ENCODE data around the gene SVIL. TPM values are rescaled to one million over a fixed set of nuclear protein-coding genes. Genes with fewer than 3 reads are reported as not detected.

SVIL gene
- total RNA-seq, 2 donors from 2014 or later = 12.2 to 14.2 TPM

DNA sequence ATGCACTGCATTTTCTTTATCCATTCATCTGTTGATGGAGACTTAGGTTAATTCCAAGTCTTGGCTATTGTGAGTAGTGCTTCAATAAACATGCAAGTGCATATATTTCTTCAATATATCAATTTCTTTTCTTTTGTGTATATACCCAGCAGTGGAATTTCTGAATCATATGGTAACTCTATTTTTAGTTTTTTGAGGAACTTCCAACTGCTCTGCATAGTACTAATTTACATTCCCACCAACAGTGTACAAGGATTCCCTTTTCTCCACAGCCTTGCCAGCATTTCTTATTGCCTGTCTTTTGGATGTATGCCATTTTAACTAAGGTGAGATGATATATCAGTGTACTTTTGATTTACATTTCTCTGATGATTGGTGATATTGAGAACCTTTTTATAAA is 200.7 kb downstream of the SVIL start:
- H3K4me1 Mint-ChIP-seq (ENCODE audit: low read depth) = peaks cover 4% of the 10 kb centered on the region
- DNase-seq = no peak
- ATAC-seq (replicated peaks in 1 of 2) = no peak
- H3K27ac Mint-ChIP-seq = no peak overlapping the region
- H3K36me3 Mint-ChIP-seq (ENCODE audit: insufficient read depth in 2 of 2) = peaks cover 12 to 28% of the 10 kb centered on the region in 2 donors
- H3K4me3 Mint-ChIP-seq = no peak overlapping the region
- no peaks in the 10 kb centered on the region for H3K27me3 Mint-ChIP-seq (ENCODE audit: low read depth)
- peaks cover 7 to 14% of the 10 kb centered on the region in 2 donors for H3K9me3 Mint-ChIP-seq

- peak in 1 of 2 donors; percentile 9 for ATAC-seq (replicated peaks in 1 of 2)
These were observed 203.1 kb downstream of the SVIL start for GRCh38 chr10:29431711-29432110.

DNA sequence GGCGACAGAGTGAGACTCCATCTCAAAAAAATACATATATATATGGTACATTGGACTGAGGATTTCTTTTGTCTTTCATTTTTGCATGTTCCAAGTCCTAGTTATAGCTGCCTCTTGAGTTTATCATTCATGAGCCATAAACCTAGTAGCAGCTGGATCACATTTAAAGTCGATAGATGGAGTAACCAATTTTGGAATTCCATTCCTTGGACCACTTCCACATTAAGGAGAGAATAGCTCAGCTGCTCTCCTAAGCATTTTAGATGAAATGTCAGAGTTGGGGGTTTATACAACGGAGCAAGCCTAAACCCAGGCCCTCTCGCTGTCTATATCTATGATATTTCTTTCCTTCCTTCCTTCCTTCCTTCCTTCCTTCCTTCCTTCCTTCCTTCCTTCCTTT is 204.7 kb downstream of the SVIL start:
- Mint-ChIP-seq H3K9me3 (peaks cover 0 to 2% of the 10 kb centered on the region in 2 donors), H3K36me3 (ENCODE audit: insufficient read depth in 2 of 2) (peaks cover 0 to 1% of the 10 kb centered on the region in 2 donors), H3K4me1 (ENCODE audit: low read depth) (peaks cover 4% of the 10 kb centered on the region), H3K27ac (no peak overlapping the region), H3K27me3 (ENCODE audit: low read depth) (no peaks in the 10 kb centered on the region), H3K4me3 (no peak overlapping the region)
- no peak for DNase-seq
- ATAC-seq (replicated peaks in 1 of 2) = no peak

More at GRCh38 chr10:29431711-29432110, 203.1 kb downstream of the SVIL start:
- Mint-ChIP-seq H3K9me3 (peaks cover 3 to 4% of the 10 kb centered on the region in 2 donors), H3K4me3 (no peak overlapping the region), H3K27ac (no peak overlapping the region), H3K36me3 (ENCODE audit: insufficient read depth in 2 of 2) (peaks cover 1 to 10% of the 10 kb centered on the region in 2 donors), H3K4me1 (ENCODE audit: low read depth) (peaks cover 4% of the 10 kb centered on the region), H3K27me3 (ENCODE audit: low read depth) (no peaks in the 10 kb centered on the region)
- no peak for DNase-seq

- no peaks in the 10 kb centered on the region for H3K4me1 Mint-ChIP-seq (ENCODE audit: low read depth)
- H3K9me3 Mint-ChIP-seq = no peaks in the 10 kb centered on the region
- peaks cover 1 to 2% of the 10 kb centered on the region in 2 donors for H3K36me3 Mint-ChIP-seq (ENCODE audit: insufficient read depth in 2 of 2)
- H3K27me3 Mint-ChIP-seq (ENCODE audit: low read depth) = no peaks in the 10 kb centered on the region
- ATAC-seq (replicated peaks in 1 of 2) (no peak), DNase-seq (no peak)
- H3K27ac Mint-ChIP-seq = no peak overlapping the region
- no peak overlapping the region for H3K4me3 Mint-ChIP-seq
These were observed 206.3 kb downstream of the SVIL start for GRCh38 chr10:29428486-29428885.

- peaks cover 1 to 2% of the 10 kb centered on the region in 2 donors for H3K36me3 Mint-ChIP-seq (ENCODE audit: insufficient read depth in 2 of 2)
- H3K27ac Mint-ChIP-seq = peak overlapping the region; percentile 5
- H3K27me3 Mint-ChIP-seq (ENCODE audit: low read depth) = no peaks in the 10 kb centered on the region
- no peaks in the 10 kb centered on the region for H3K9me3 Mint-ChIP-seq
- ATAC-seq (replicated peaks in 1 of 2) (no peak), DNase-seq (no peak)
- no peak overlapping the region for H3K4me3 Mint-ChIP-seq
- H3K4me1 Mint-ChIP-seq (ENCODE audit: low read depth) = no peaks in the 10 kb centered on the region
These were observed 207.1 kb downstream of the SVIL start for GRCh38 chr10:29427667-29428066.

GRCh38 chr10:29426420-29426819 is 208.4 kb downstream of the SVIL start:
- ATAC-seq (replicated peaks in 1 of 2) (no peak), DNase-seq (no peak)
- Mint-ChIP-seq H3K4me1 (ENCODE audit: low read depth) (no peaks in the 10 kb centered on the region), H3K27ac (no peak overlapping the region), H3K27me3 (ENCODE audit: low read depth) (no peaks in the 10 kb centered on the region), H3K4me3 (no peak overlapping the region), H3K36me3 (ENCODE audit: insufficient read depth in 2 of 2) (peaks cover 1 to 5% of the 10 kb centered on the region in 2 donors), H3K9me3 (no peaks in the 10 kb centered on the region)

DNA sequence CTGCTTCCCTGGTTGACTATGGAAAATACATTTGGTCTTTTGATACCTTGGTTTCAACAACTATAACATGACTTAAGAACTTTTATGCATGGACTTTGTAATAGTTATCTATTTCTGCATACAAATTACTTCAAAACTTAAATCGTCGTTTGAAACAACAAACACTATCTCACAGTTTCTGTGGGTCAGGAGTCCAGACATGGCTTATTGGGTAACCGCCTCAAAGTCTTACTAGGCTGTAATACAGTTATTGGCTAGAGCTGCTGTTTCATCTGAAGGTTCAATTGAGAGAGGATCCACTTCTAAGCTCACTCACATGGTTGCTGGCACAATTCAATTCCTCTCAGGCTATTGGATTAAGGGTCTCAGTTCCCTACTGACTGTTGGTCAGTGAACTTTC is 210.8 kb downstream of the SVIL start:
- DNase-seq (no peak), ATAC-seq (replicated peaks in 1 of 2) (no peak)
- Mint-ChIP-seq H3K4me1 (ENCODE audit: low read depth) (no peaks in the 10 kb centered on the region), H3K9me3 (no peaks in the 10 kb centered on the region), H3K27ac (no peak overlapping the region), H3K4me3 (no peak overlapping the region), H3K36me3 (ENCODE audit: insufficient read depth in 2 of 2) (peaks cover 1 to 9% of the 10 kb centered on the region in 2 donors), H3K27me3 (ENCODE audit: low read depth) (no peaks in the 10 kb centered on the region)

DNA sequence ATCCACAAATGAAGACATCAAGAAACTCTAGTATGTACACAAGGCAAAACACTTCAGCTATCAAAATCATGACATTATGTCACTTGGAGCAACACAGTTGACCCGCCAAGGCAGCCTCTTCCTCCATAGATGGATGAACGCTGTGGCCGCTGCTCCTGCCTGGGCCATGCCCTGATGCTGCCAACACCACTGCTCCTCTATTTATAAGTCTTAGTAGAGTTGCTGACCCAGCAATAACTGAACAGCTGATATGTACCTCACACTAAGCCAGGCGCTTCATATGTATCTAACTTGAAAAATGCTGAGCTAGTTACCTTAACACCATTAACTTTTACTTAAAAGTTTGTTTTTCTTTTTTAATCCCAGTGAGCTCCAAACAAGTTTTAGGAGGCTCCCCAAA is 214.0 kb downstream of the SVIL start:
- H3K9me3 Mint-ChIP-seq = no peaks in the 10 kb centered on the region

GRCh38 chr10:29417324-29417723 is 217.4 kb downstream of the SVIL start:
- H3K9me3 Mint-ChIP-seq = no peaks in the 10 kb centered on the region
- ATAC-seq (replicated peaks in 1 of 2) (no peak), DNase-seq (no peak)
- H3K4me3 Mint-ChIP-seq = no peak overlapping the region
- no peak overlapping the region for H3K27ac Mint-ChIP-seq
- H3K27me3 Mint-ChIP-seq (ENCODE audit: low read depth) = no peaks in the 10 kb centered on the region
- peaks cover 12% of the 10 kb centered on the region for H3K4me1 Mint-ChIP-seq (ENCODE audit: low read depth)
- peaks cover 0 to 9% of the 10 kb centered on the region in 2 donors for H3K36me3 Mint-ChIP-seq (ENCODE audit: insufficient read depth in 2 of 2)

More for the DNA sequence above, 214.0 kb downstream of the SVIL start:
- ATAC-seq (replicated peaks in 1 of 2) = no peak
- Mint-ChIP-seq H3K27me3 (ENCODE audit: low read depth) (no peaks in the 10 kb centered on the region), H3K4me1 (ENCODE audit: low read depth) (no peaks in the 10 kb centered on the region), H3K36me3 (ENCODE audit: insufficient read depth in 2 of 2) (peaks cover 1 to 10% of the 10 kb centered on the region in 2 donors), H3K27ac (no peak overlapping the region), H3K4me3 (no peak overlapping the region)
- DNase-seq = no peak

- no peak for DNase-seq
- no peak for ATAC-seq (replicated peaks in 1 of 2)
- Mint-ChIP-seq H3K4me1 (ENCODE audit: low read depth) (peaks cover 17% of the 10 kb centered on the region), H3K36me3 (ENCODE audit: insufficient read depth in 2 of 2) (peaks cover 0 to 4% of the 10 kb centered on the region in 2 donors), H3K27me3 (ENCODE audit: low read depth) (no peaks in the 10 kb centered on the region), H3K27ac (no peak overlapping the region), H3K9me3 (no peaks in the 10 kb centered on the region), H3K4me3 (no peak overlapping the region)
These were observed 218.9 kb downstream of the SVIL start for GRCh38 chr10:29415876-29416275.

DNA sequence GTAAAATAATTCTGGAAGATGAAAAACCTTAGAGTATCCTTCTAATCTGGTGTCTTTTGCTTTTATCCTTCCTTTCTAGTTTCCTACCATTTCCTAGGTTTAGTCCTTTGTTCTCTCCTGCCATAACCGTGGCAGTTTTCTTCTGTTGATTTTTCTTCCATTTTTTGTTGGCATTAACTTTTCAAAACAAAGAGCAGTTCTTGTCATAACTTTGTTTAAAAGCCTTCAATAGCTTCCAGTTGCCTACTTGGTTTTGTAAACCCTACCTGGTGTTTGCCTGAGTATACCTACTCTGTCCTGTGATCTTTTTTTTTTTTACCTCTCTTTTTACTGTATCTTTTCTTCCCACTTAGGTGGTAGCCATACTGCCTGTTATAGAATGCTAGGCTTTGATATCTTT is 220.3 kb downstream of the SVIL start:
- DNase-seq (no peak), ATAC-seq (replicated peaks in 1 of 2) (no peak)
- Mint-ChIP-seq H3K9me3 (no peaks in the 10 kb centered on the region), H3K27me3 (ENCODE audit: low read depth) (no peaks in the 10 kb centered on the region), H3K27ac (peak overlapping the region; percentile 72), H3K36me3 (ENCODE audit: insufficient read depth in 2 of 2) (peaks cover 2 to 5% of the 10 kb centered on the region in 2 donors), H3K4me3 (no peak overlapping the region), H3K4me1 (ENCODE audit: low read depth) (peaks cover 24% of the 10 kb centered on the region)

DNA sequence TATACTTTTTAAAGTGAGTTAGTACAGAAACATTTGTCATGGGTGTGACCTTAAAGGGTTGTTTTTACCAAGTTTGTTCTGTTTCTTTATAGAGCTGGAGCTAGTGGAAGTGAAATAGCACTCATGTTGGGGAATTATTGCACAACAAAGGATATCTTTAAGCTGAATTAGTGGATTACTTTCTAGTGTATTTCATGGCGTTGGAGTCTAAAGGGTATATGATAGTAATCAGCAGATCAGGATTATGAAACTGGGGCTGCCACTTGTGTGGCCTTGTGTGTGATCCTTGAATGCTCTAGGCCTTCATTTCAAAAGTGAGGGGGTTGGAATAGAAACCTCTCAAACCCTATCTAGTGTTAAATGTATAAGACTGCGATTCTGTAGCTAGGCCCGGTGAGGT is 222.3 kb downstream of the SVIL start:
- ATAC-seq (replicated peaks in 1 of 2) (peak; percentile 63 to 64), DNase-seq (peak in 1 of 2 donors; percentile 9)
- Mint-ChIP-seq H3K27ac (no peak overlapping the region), H3K4me3 (peak overlapping the region; percentile 12 to 59), H3K27me3 (ENCODE audit: low read depth) (no peaks in the 10 kb centered on the region), H3K4me1 (ENCODE audit: low read depth) (peaks cover 24% of the 10 kb centered on the region), H3K36me3 (ENCODE audit: insufficient read depth in 2 of 2) (peaks cover 7% of the 10 kb centered on the region in 2 donors), H3K9me3 (peaks cover 0 to 1% of the 10 kb centered on the region in 2 donors)

- ATAC-seq (replicated peaks in 1 of 2) (no peak), DNase-seq (no peak)
- Mint-ChIP-seq H3K4me3 (peak overlapping the region; percentile 1 to 59), H3K4me1 (ENCODE audit: low read depth) (peaks cover 24% of the 10 kb centered on the region), H3K27me3 (ENCODE audit: low read depth) (no peaks in the 10 kb centered on the region), H3K27ac (no peak overlapping the region), H3K9me3 (peaks cover 2 to 4% of the 10 kb centered on the region in 2 donors), H3K36me3 (ENCODE audit: insufficient read depth in 2 of 2) (peaks cover 7 to 11% of the 10 kb centered on the region in 2 donors)
These were observed 223.0 kb downstream of the SVIL start for GRCh38 chr10:29411666-29412315.

All from activated T-cell treated with anti-CD3 and anti-CD28 coated beads, Interleukin-2, amount 50 U/mL, for 72 hours (primary cell).